Trophoblast cell (in vitro differentiated cells and primary cell): Measurements from ENCODE around the gene CTSV.
"Not testable (repeated sequence)": the region's sequence is repeated elsewhere in the genome, so short reads cannot be mapped to it uniquely, and the experiment has no call there.

ENCODE experiments used
- DNase-seq, 2 donors: peaks; one replicate each; pipeline ENCODE4 v3.0.0-alpha.2; 2016
- H2AFZ ChIP-seq: 2 replicates; pipeline ENCODE4 v1.6.1; 2013; ENCODE audit warnings: low read length, moderate library complexity, mild to moderate bottlenecking; ENCODE audit not compliant: insufficient read depth, poor library complexity
- H2AK5ac ChIP-seq: 2 replicates; pipeline ENCODE4 v1.6.1; 2013; ENCODE audit warnings: mild to moderate bottlenecking, low read length
- H2BK120ac ChIP-seq: 2 replicates; pipeline ENCODE4 v1.6.1; 2013; ENCODE audit warnings: low read length, mild to moderate bottlenecking, moderate library complexity; ENCODE audit not compliant: insufficient read depth, poor library complexity
- H2BK12ac ChIP-seq: 2 replicates; pipeline ENCODE4 v1.6.1; 2013; ENCODE audit warnings: mild to moderate bottlenecking, low read length, moderate library complexity
- H2BK5ac ChIP-seq: 2 replicates; pipeline ENCODE4 v1.6.1; 2013; ENCODE audit warnings: low read length, low read depth, moderate library complexity, mild to moderate bottlenecking; ENCODE audit not compliant: poor library complexity
- H3K14ac ChIP-seq: 2 replicates; pipeline ENCODE4 v1.6.1; 2013; ENCODE audit warnings: mild to moderate bottlenecking, low read length
- H3K18ac ChIP-seq: 2 replicates; pipeline ENCODE4 v1.6.1; 2013; ENCODE audit warnings: mild to moderate bottlenecking, low read length
- H3K23ac ChIP-seq: 2 replicates; pipeline ENCODE4 v1.6.1; 2013; ENCODE audit warnings: low read length
- H3K27ac ChIP-seq: 2 replicates; pipeline ENCODE4 v1.5.1; 2013; ENCODE audit warnings: low read depth, mild to moderate bottlenecking, inconsistent platforms, low read length, moderate library complexity
- H3K27me3 ChIP-seq: 2 replicates; pipeline ENCODE4 v1.6.1; 2013; ENCODE audit warnings: inconsistent platforms, mild to moderate bottlenecking, low read length, moderate library complexity; ENCODE audit not compliant: insufficient read depth
- H3K36me3 ChIP-seq, 2 experiments: 1 replicate in 1 of 2; 2 replicates in 1 of 2; pipeline ENCODE4 v1.6.1; 2013; ENCODE audit warnings: low read length in 2 of 2, mild to moderate bottlenecking in 2 of 2, moderate library complexity in 1 of 2; ENCODE audit not compliant: insufficient read depth in 2 of 2, control insufficient read depth in 1 of 2
- H3K4ac ChIP-seq: 2 replicates; pipeline ENCODE4 v1.6.1; 2013; ENCODE audit warnings: low read depth, mild to moderate bottlenecking, low read length, moderate library complexity
- H3K4me1 ChIP-seq, 2 experiments: 1 replicate in 1 of 2; 2 replicates in 1 of 2; pipeline ENCODE4 v1.6.1; 2013; ENCODE audit warnings: low read length in 2 of 2, mild to moderate bottlenecking in 2 of 2, moderate library complexity in 1 of 2; ENCODE audit not compliant: insufficient read depth in 2 of 2, control insufficient read depth in 1 of 2
- H3K4me2 ChIP-seq: 2 replicates; pipeline ENCODE4 v1.6.1; 2013; ENCODE audit warnings: inconsistent platforms, mild to moderate bottlenecking, low read length, moderate library complexity
- H3K4me3 ChIP-seq: 2 replicates; pipeline ENCODE4 v1.5.1; 2013; ENCODE audit warnings: mild to moderate bottlenecking, low read depth, low read length, inconsistent platforms
- H3K79me1 ChIP-seq: one replicate; pipeline ENCODE4 v1.6.1; 2013; ENCODE audit warnings: low read length
- H3K79me2 ChIP-seq: 2 replicates; pipeline ENCODE4 v1.6.1; 2013; ENCODE audit warnings: low read length, mild to moderate bottlenecking; ENCODE audit not compliant: control insufficient read depth, insufficient read depth, poor library complexity
- H3K9ac ChIP-seq: 2 replicates; pipeline ENCODE4 v1.6.1; 2013; ENCODE audit warnings: mild to moderate bottlenecking, low read length
- H3K9me3 ChIP-seq: 2 replicates; pipeline ENCODE4 v1.6.1; 2013; ENCODE audit warnings: low read depth, mild to moderate bottlenecking, control low read depth, inconsistent platforms, low read length; ENCODE audit not compliant: insufficient read depth
- H4K12ac ChIP-seq: 2 replicates; pipeline ENCODE4 v1.6.1; 2013; ENCODE audit warnings: low read depth, mild to moderate bottlenecking, low read length, moderate library complexity
- H4K8ac ChIP-seq: 2 replicates; pipeline ENCODE4 v1.6.1; 2013; ENCODE audit warnings: low read depth, mild to moderate bottlenecking, low read length, moderate library complexity
- H4K91ac ChIP-seq: one replicate; pipeline ENCODE4 v1.6.1; 2013; ENCODE audit warnings: low read depth, mild to moderate bottlenecking, low read length, moderate library complexity
- WGBS: extraction: QIAGEN DNeasy Blood & Tissue Kit; methylation state at CpG from one replicate; pipeline ENCODE4 v1.1.7; 2013; ENCODE audit warnings: missing lambda C conversion rate; ENCODE audit not compliant: insufficient read length, insufficient coverage; ENCODE audit errors: extremely low coverage; 5-methylcytosine and 5-hydroxymethylcytosine counted together

Gene CTSV

GRCh38 chr9:96992303-96992702 lies 46.6 kb downstream of the CTSV start:
- WGBS, result no CpG with 5 or more reads among the region's 2 CpGs
- not testable (repeated sequence) for H3K18ac ChIP-seq, H3K79me1 ChIP-seq, H2BK5ac ChIP-seq, DNase-seq, H3K27ac ChIP-seq, H2BK120ac ChIP-seq, H3K4me3 ChIP-seq, H3K9me3 ChIP-seq, H2AFZ ChIP-seq, H2AK5ac ChIP-seq, H3K27me3 ChIP-seq, H3K4me1 ChIP-seq, H4K8ac ChIP-seq, H3K9ac ChIP-seq, H3K4me2 ChIP-seq, H4K12ac ChIP-seq, H3K4ac ChIP-seq, H3K14ac ChIP-seq, H3K36me3 ChIP-seq, H3K23ac ChIP-seq, H3K79me2 ChIP-seq, H2BK12ac ChIP-seq, H4K91ac ChIP-seq

GRCh38 chr9:96989747-96990318 lies 49.1 kb downstream of the CTSV start:
- H2AFZ ChIP-seq, H2BK12ac ChIP-seq, H3K23ac ChIP-seq, H2AK5ac ChIP-seq, H3K27me3 ChIP-seq, H2BK120ac ChIP-seq, H3K36me3 ChIP-seq, H4K91ac ChIP-seq, H3K18ac ChIP-seq, H3K4me1 ChIP-seq, H4K8ac ChIP-seq, H3K4me3 ChIP-seq, H3K4me2 ChIP-seq, H2BK5ac ChIP-seq, H4K12ac ChIP-seq, H3K79me2 ChIP-seq, H3K27ac ChIP-seq, DNase-seq, H3K9ac ChIP-seq, H3K14ac ChIP-seq, H3K9me3 ChIP-seq, H3K4ac ChIP-seq, H3K79me1 ChIP-seq: not testable (repeated sequence)
- no CpG with 5 or more reads among the region's 1 CpG for WGBS

- not testable (repeated sequence) for H3K14ac ChIP-seq, H2BK5ac ChIP-seq, H2BK120ac ChIP-seq, H3K4ac ChIP-seq, H3K4me2 ChIP-seq, DNase-seq, H3K79me2 ChIP-seq, H3K4me1 ChIP-seq, H2AFZ ChIP-seq, H4K12ac ChIP-seq, H2AK5ac ChIP-seq, H3K23ac ChIP-seq, H4K91ac ChIP-seq, H3K9ac ChIP-seq, H3K79me1 ChIP-seq, H3K4me3 ChIP-seq, H3K18ac ChIP-seq, H4K8ac ChIP-seq, H3K36me3 ChIP-seq, H3K27me3 ChIP-seq, H3K27ac ChIP-seq, H3K9me3 ChIP-seq, H2BK12ac ChIP-seq
- WGBS, result no CpG with 5 or more reads among the region's 2 CpGs
Measured at GRCh38 chr9:96984887-96985286, 54.1 kb downstream of the CTSV start.

GRCh38 chr9:96984139-96984538 lies 54.8 kb downstream of the CTSV start:
- not testable (repeated sequence) for H3K4me2 ChIP-seq, DNase-seq, H4K8ac ChIP-seq, H3K23ac ChIP-seq, H2BK5ac ChIP-seq, H3K27ac ChIP-seq, H3K36me3 ChIP-seq, H2AFZ ChIP-seq, H2BK120ac ChIP-seq, H3K79me1 ChIP-seq, H4K12ac ChIP-seq, H3K4ac ChIP-seq, H2AK5ac ChIP-seq, H3K18ac ChIP-seq, H3K4me1 ChIP-seq, H3K9me3 ChIP-seq, H3K27me3 ChIP-seq, H4K91ac ChIP-seq, H3K14ac ChIP-seq, H3K79me2 ChIP-seq, H2BK12ac ChIP-seq, H3K9ac ChIP-seq, H3K4me3 ChIP-seq
- no CpG with 5 or more reads among the region's 3 CpGs for WGBS
